A549 (cell line): Measurements from ENCODE around the gene LILRA1. TPM values are rescaled to one million over a fixed set of nuclear protein-coding genes. Genes with fewer than 3 reads are reported as not detected.
"Not testable (repeated sequence)": the region's sequence is repeated elsewhere in the genome, so short reads cannot be mapped to it uniquely, and the experiment has no call there.

Source experiments
- ATAC-seq, 2 experiments: fragments of 200-7000 bp in 1 of 2; fragments of >200 bp in 1 of 2; cut with Nextera tagmentation in 1 of 2; cut with Tn5 transposase in 1 of 2; 3 replicates each; pipeline versions ENCODE4 v1.8.0 to v1.9.1; 2018 to 2020; ENCODE audit warnings: mild to moderate bottlenecking in 1 of 2, moderate library complexity in 1 of 2
- CTCF ChIA-PET: fragments of 300-600 bp; sonication (Branson Sonifier 250); formaldehyde crosslinking; extraction: SDS; loops from one replicate; lab custom pipeline; 2021; ENCODE audit warnings: antibody characterized with exemption, inconsistent platforms; lab: Yijun Ruan, JAX
- POLR2A ChIA-PET: fragments of 350-600 bp; formaldehyde crosslinking; extraction: SDS; loops from one replicate; lab custom pipeline; 2021; ENCODE audit warnings: antibody characterized with exemption, inconsistent platforms; lab: Yijun Ruan, JAX
- DNase-seq, 2 experiments: peaks; one replicate each; pipeline versions ENCODE4 v3.0.0 to v3.0.0-alpha.2; 2011 to 2016; ENCODE audit warnings: low read depth in 1 of 2, low spot score in 1 of 2
- FAIRE-seq: peaks from 2 replicates; lab custom pipeline; 2011; peaks lifted over from hg19 to GRCh38; lab: Jason Lieb, UNC
- H3K27ac ChIP-seq, 2 experiments: fragments of >200 bp; sonication (Bioruptor Twin); formaldehyde crosslinking; 3 replicates each; pipeline ENCODE4 v1.5.1; 2016 to 2017
- H3K4me1 ChIP-seq: fragments of >200 bp; sonication (Bioruptor Twin); formaldehyde crosslinking; 3 replicates; pipeline ENCODE4 v1.6.1; 2016
- H3K4me2 ChIP-seq: fragments of >200 bp; sonication (Bioruptor Twin); formaldehyde crosslinking; 3 replicates; pipeline ENCODE4 v1.6.1; 2016
- H3K4me3 ChIP-seq: fragments of >200 bp; sonication (Bioruptor Twin); formaldehyde crosslinking; 3 replicates; pipeline ENCODE4 v1.5.1; 2016
- H3K9me3 ChIP-seq: fragments of >200 bp; sonication (Bioruptor Twin); formaldehyde crosslinking; 3 replicates; pipeline ENCODE4 v1.6.1; 2016
- CBX8 ChIP-seq: fragments of 200-600 bp; sonication (generic); IDR thresholded peaks from 2 replicates; pipeline ENCODE4 v1.6.1; 2016
- CEBPB ChIP-seq, 2 experiments: fragments of >200 bp in 1 of 2; sonication (Bioruptor Twin) in 1 of 2; formaldehyde crosslinking in 1 of 2; IDR thresholded peaks; 2 replicates each; pipeline ENCODE4 v1.6.1; 2012 to 2016
- CHD2 ChIP-seq: fragments of 150-350 bp; IDR thresholded peaks from 2 replicates; pipeline ENCODE4 v1.6.1; 2014; ENCODE audit warnings: low read length; ENCODE audit not compliant: partially characterized antibody
- EHMT2 ChIP-seq: fragments of 200-600 bp; sonication (generic); IDR thresholded peaks from 2 replicates; pipeline ENCODE4 v1.6.1; 2016; ENCODE audit warnings: antibody characterized with exemption, low read depth, mild to moderate bottlenecking, moderate library complexity
- EP300 ChIP-seq, 2 experiments: fragments of >200 bp; sonication (Bioruptor Twin); formaldehyde crosslinking; IDR thresholded peaks; 2 replicates in 1 of 2; 3 replicates in 1 of 2; pipeline ENCODE4 v1.6.1; 2016 to 2017
- FOSB ChIP-seq: fragments of 250-450 bp; sonication (Bioruptor Pico); IDR thresholded peaks from 2 replicates; pipeline ENCODE4 v1.5.0; 2020; ENCODE audit warnings: mild to moderate bottlenecking, moderate library complexity
- HDAC2 ChIP-seq: fragments of 200-600 bp; sonication (generic); IDR thresholded peaks from 2 replicates; pipeline ENCODE4 v1.6.1; 2016
- HEYL ChIP-seq: fragments of 250-450 bp; sonication (Bioruptor Pico); IDR thresholded peaks from 2 replicates; pipeline ENCODE4 v1.8.0; 2021; ENCODE audit warnings: mild to moderate bottlenecking, moderate library complexity
- JUNB ChIP-seq: fragments of >200 bp; sonication (Bioruptor Twin); formaldehyde crosslinking; IDR thresholded peaks from 2 replicates; pipeline ENCODE4 v1.6.1; 2016
- KDM5A ChIP-seq: fragments of 200-600 bp; sonication (generic); IDR thresholded peaks from 2 replicates; pipeline ENCODE4 v1.6.1; 2016; ENCODE audit warnings: antibody characterized with exemption, mild to moderate bottlenecking
- MAFK ChIP-seq: fragments of 450-650 bp; IDR thresholded peaks from 2 replicates; pipeline ENCODE4 v1.6.1; 2014; ENCODE audit not compliant: partially characterized antibody
- NFE2L2 ChIP-seq: fragments of 150-350 bp; conservative IDR thresholded peaks from 2 replicates; pipeline ENCODE4 v1.6.1; 2014; ENCODE audit warnings: low read length
- PHF8 ChIP-seq: fragments of 200-600 bp; sonication (generic); IDR thresholded peaks from 2 replicates; pipeline ENCODE4 v1.6.1; 2016; ENCODE audit warnings: low read depth, mild to moderate bottlenecking, antibody characterized with exemption, moderate library complexity, borderline replicate concordance
- POLR2A ChIP-seq: IDR thresholded peaks from 2 replicates; pipeline ENCODE4 v1.6.1; 2012; ENCODE audit warnings: mild to moderate bottlenecking, low read length
- POLR2AphosphoS2 ChIP-seq: conservative IDR thresholded peaks from 2 replicates; pipeline ENCODE4 v1.6.1; 2012; ENCODE audit warnings: low read length, improper control_type of control experiment, inconsistent platforms
- RAD21 ChIP-seq, 2 experiments: fragments of >200 bp in 1 of 2; sonication (Bioruptor Twin) in 1 of 2; formaldehyde crosslinking in 1 of 2; IDR thresholded peaks in 1 of 2; conservative IDR thresholded peaks in 1 of 2; 2 replicates in 1 of 2; 3 replicates in 1 of 2; pipeline ENCODE4 v1.6.1; 2012 to 2018; ENCODE audit warnings: inconsistent platforms in 1 of 2
- RFX5 ChIP-seq: fragments of 450-650 bp; IDR thresholded peaks from 2 replicates; pipeline ENCODE4 v1.7.1; 2014; ENCODE audit warnings: antibody characterized with exemption, mild to moderate bottlenecking, moderate library complexity
- RNF2 ChIP-seq: fragments of 200-600 bp; sonication (generic); IDR thresholded peaks from 2 replicates; pipeline ENCODE4 v1.6.1; 2016; ENCODE audit warnings: low read depth, mild to moderate bottlenecking, antibody characterized with exemption, moderate library complexity, borderline replicate concordance
- SMC3 ChIP-seq: fragments of >200 bp; sonication (Bioruptor Twin); formaldehyde crosslinking; IDR thresholded peaks from 3 replicates; pipeline ENCODE4 v1.6.1; 2018; ENCODE audit warnings: inconsistent platforms
- WGBS: methylation state at CpG from one replicate; pipeline ENCODE4 v1.1.6; 2017; ENCODE audit errors: missing lambda C conversion rate; 5-methylcytosine and 5-hydroxymethylcytosine counted together
- polyA minus RNA-seq: library from RNA; depleted of rRNA, polyadenylated mRNA; stranded (reverse); fragments of >200 nt; gene quantifications from 2 replicates; pipeline ENCODE4 v1.2.3, GENCODE V29; 2011; rRNA and poly(A)+ RNA removed
- polyA plus RNA-seq, 4 experiments: library from polyadenylated mRNA; depleted of rRNA in 3 of 4; stranded (reverse); fragments of >200 nt; fragmentation: RNase III in 1 of 4; extraction: RNeasy Plus Mini Kit Qiagen cat#74134 plus additional on column Dnase treatment in 1 of 4; gene quantifications; 2 replicates in 3 of 4; 3 replicates in 1 of 4; pipeline ENCODE4 v1.2.3, GENCODE V29; 2011 to 2017
- TF ChIP-seq, protein P1 (sequence below): fragments of 150-350 bp; IDR thresholded peaks from 2 replicates; pipeline ENCODE4 v1.6.1; 2014; ENCODE audit warnings: low read depth, mild to moderate bottlenecking, low read length
- TF ChIP-seq, protein P2 (sequence below): fragments of 450-650 bp; IDR thresholded peaks from 2 replicates; pipeline ENCODE4 v1.6.1; 2014; ENCODE audit warnings: antibody characterized with exemption
- TF ChIP-seq, protein P3 (sequence below): IDR thresholded peaks from 2 replicates; pipeline ENCODE4 v1.6.1; 2012; ENCODE audit warnings: low read depth, borderline replicate concordance
- TF ChIP-seq, protein P4 (sequence below): IDR thresholded peaks from 2 replicates; pipeline ENCODE4 v1.6.1; 2012

Gene LILRA1
- polyA plus RNA-seq (2011; rRNA removed) (not detected in 2 replicates), polyA plus RNA-seq (2017; fragmentation: RNase III; extraction: RNeasy Plus Mini Kit Qiagen cat#74134 plus additional on column Dnase treatment) (not detected in 3 replicates), polyA minus RNA-seq (not detected in 2 replicates)
- not detected in 2 replicates for polyA plus RNA-seq (2012; cell fraction: cytosol; rRNA removed)
- polyA plus RNA-seq (2012; cell fraction: nucleus; rRNA removed): not detected in 2 replicates

DNA sequence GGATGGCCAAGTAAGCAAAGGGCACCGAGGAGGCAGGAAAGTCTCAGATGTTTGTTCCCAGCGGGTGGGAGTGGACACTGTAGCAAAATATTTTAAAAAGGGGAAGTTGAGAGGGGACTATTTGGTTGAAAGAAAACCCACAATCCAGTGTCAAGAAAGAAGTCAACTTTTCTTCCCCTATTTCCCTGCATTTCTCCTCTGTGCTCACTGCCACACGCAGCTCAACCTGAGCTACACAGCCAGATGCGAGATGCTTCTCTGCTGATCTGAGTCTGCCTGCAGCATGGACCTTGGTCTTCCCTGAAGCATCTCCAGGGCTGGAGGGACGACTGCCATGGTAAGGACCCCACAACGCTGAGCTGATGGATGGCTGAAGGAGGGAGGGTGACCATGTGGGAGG lies at the start of gene LILRA1:
LILRA1 (plus strand) TSS at position 188 of the 400 bp plus-strand sequence. CDS start 613 bp downstream, outside the sequence.
- FAIRE-seq, H3K9me3 ChIP-seq, CTCF ChIA-PET, H3K4me3 ChIP-seq, H3K27ac ChIP-seq, DNase-seq, POLR2A ChIA-PET, ATAC-seq, H3K4me1 ChIP-seq, H3K4me2 ChIP-seq: not testable (repeated sequence)
- WGBS: 2% methylated on average over 6 of the region's 6 CpGs

DNA sequence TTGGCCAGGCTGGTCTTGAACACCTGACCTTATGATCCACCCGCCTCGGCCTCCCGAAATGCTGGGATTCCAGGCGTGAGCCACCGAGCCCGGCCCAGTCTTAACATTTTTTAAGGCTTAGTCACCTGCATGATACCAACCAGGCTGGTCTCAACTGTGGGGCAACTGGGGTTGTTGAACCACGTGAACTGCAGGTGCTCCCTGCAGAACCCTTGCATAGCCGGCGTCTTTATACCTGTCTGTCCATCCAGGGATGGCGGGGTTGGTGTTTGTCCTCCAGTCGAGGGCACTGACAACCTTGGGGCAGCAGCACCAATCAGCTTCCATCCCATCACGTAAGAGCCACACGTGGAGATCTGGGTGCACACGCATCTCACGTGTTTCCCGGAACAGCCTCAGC lies 44.6 kb upstream of the LILRA1 start:
- ChIA-PET POLR2A (no interaction called here), CTCF (no interaction called here)
- 28% methylated on average over 12 of the region's 16 CpGs for WGBS
- ATAC-seq (peak in 1 of 2 experiments; percentile 26; a peak in 1 of 6 replicates), DNase-seq (no peak), FAIRE-seq (no peak)
- H3K27ac ChIP-seq: no peak overlapping the region
- no peaks in the 10 kb centered on the region for H3K4me1 ChIP-seq
- no peak overlapping the region for H3K4me2 ChIP-seq
- TF ChIP-seq MAFK: no peak
- no peak for TF ChIP-seq SMC3
- TF ChIP-seq PHF8: no peak
- no peak for TF ChIP-seq POLR2AphosphoS2
- TF ChIP-seq RFX5: no peak
- no peak for TF ChIP-seq POLR2A
- no peak for TF ChIP-seq EHMT2
- TF ChIP-seq FOSB (CRISPR knock-in tag): no peak
- no peak for TF ChIP-seq CHD2
- TF ChIP-seq, protein P1, sequence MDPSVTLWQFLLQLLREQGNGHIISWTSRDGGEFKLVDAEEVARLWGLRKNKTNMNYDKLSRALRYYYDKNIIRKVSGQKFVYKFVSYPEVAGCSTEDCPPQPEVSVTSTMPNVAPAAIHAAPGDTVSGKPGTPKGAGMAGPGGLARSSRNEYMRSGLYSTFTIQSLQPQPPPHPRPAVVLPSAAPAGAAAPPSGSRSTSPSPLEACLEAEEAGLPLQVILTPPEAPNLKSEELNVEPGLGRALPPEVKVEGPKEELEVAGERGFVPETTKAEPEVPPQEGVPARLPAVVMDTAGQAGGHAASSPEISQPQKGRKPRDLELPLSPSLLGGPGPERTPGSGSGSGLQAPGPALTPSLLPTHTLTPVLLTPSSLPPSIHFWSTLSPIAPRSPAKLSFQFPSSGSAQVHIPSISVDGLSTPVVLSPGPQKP: no peak
- TF ChIP-seq RNF2: no peak
- TF ChIP-seq HEYL: no peak
- TF ChIP-seq, protein P2, sequence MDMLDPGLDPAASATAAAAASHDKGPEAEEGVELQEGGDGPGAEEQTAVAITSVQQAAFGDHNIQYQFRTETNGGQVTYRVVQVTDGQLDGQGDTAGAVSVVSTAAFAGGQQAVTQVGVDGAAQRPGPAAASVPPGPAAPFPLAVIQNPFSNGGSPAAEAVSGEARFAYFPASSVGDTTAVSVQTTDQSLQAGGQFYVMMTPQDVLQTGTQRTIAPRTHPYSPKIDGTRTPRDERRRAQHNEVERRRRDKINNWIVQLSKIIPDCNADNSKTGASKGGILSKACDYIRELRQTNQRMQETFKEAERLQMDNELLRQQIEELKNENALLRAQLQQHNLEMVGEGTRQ: no peak
- peaks cover 5% of the 10 kb centered on the region; the same call in 1 of the 3 replicates for H3K9me3 ChIP-seq
- H3K4me3 ChIP-seq: no peak overlapping the region

DNA sequence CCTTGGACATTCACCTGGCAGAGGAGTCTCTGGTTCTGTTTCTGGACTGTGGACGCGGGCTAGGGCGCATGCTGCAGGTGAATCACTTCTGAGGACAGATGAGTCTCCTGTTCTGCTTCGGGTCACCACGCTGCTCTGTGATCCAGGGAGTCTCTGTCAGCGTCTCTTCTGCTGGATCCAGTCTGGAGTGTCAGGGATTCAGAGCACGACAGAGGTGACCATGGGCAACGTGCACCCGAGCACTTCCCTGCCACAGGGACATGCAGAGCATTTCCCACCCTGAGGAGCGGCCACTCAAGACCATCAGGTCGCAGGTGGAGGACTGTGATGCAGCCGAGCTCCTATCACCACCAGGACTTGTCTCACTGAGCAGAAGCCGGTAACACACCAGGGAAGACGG lies 44.2 kb upstream of the LILRA1 start:
- no peak for FAIRE-seq
- no peaks in the 10 kb centered on the region for H3K4me1 ChIP-seq
- POLR2A ChIA-PET: no interaction called here
- no peak for DNase-seq
- H3K4me2 ChIP-seq: no peak overlapping the region
- TF ChIP-seq POLR2AphosphoS2 (no peak), JUNB (no peak), POLR2A (no peak), CBX8 (no peak), KDM5A (no peak), HDAC2 (no peak), PHF8 (no peak), CEBPB (IDR thresholded peaks at IDR 0.05) (no peak), MAFK (no peak), NFE2L2 (no peak), RAD21 (conservative IDR thresholded peaks at IDR 0.05 in 1 of 2, IDR thresholded peaks at IDR 0.05 in 1 of 2) (no peak), EP300 (IDR thresholded peaks at IDR 0.05) (no peak), FOSB (CRISPR knock-in tag) (no peak)
- TF ChIP-seq, protein P3, sequence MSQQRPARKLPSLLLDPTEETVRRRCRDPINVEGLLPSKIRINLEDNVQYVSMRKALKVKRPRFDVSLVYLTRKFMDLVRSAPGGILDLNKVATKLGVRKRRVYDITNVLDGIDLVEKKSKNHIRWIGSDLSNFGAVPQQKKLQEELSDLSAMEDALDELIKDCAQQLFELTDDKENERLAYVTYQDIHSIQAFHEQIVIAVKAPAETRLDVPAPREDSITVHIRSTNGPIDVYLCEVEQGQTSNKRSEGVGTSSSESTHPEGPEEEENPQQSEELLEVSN: no peak
- TF ChIP-seq, protein P4, sequence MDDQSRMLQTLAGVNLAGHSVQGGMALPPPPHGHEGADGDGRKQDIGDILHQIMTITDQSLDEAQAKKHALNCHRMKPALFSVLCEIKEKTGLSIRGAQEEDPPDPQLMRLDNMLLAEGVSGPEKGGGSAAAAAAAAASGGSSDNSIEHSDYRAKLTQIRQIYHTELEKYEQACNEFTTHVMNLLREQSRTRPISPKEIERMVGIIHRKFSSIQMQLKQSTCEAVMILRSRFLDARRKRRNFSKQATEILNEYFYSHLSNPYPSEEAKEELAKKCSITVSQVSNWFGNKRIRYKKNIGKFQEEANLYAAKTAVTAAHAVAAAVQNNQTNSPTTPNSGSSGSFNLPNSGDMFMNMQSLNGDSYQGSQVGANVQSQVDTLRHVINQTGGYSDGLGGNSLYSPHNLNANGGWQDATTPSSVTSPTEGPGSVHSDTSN: no peak
- 10% methylated on average over 12 of the region's 14 CpGs for WGBS
- no peak overlapping the region for H3K27ac ChIP-seq
- no peak overlapping the region for H3K4me3 ChIP-seq
- peak; percentile 48 to 55; a peak in 4 of 6 replicates for ATAC-seq
- CTCF ChIA-PET: interaction anchor here (0.9 kb wide), 1 partner anchor 10 kb away, joined by 3 read pairs; no protein-coding TSS in a partner anchor
- peaks cover 5% of the 10 kb centered on the region; the same call in 1 of the 3 replicates for H3K9me3 ChIP-seq
